HepG2 (cell line): ENCODE data around the gene PMIS2. TPM values are rescaled to one million over a fixed set of nuclear protein-coding genes. Genes with fewer than 3 reads are reported as not detected.

Source experiments
- ATAC-seq: fragments of 200-7000 bp; cut with Tn5 transposase; 3 replicates; pipeline ENCODE4 v1.9.1; 2020; ENCODE audit warnings: mild to moderate bottlenecking, moderate library complexity
- BruUV-seq: library from RNA; stranded (reverse); fragments of 400-500 nt; replicated peaks from 2 replicates; lab custom pipeline; 2021; lab: Mats Ljungman, UMichigan
- CTCF ChIA-PET: fragments of 300-600 bp; formaldehyde crosslinking; extraction: SDS; loops from one replicate; lab custom pipeline; 2021; ENCODE audit warnings: low total read pairs, inconsistent platforms, low intra/inter-chr PET ratio; lab: Yijun Ruan, JAX
- POLR2A ChIA-PET: fragments of 350-600 bp; sonication (Branson Sonifier 250); formaldehyde crosslinking; loops from one replicate; lab custom pipeline; 2020; ENCODE audit warnings: antibody characterized with exemption, inconsistent platforms; lab: Yijun Ruan, JAX
- DNase-seq: peaks from one replicate; pipeline ENCODE4 v3.0.0-alpha.2; 2015; ENCODE audit warnings: low spot score
- FAIRE-seq: peaks from 3 replicates; lab custom pipeline; 2011; peaks lifted over from hg19 to GRCh38; lab: Jason Lieb, UNC
- H2AFZ ChIP-seq: one replicate; pipeline ENCODE4 v1.6.1; 2011; ENCODE audit warnings: low read length, inconsistent platforms
- H3K27ac ChIP-seq: fragments of 300-600 bp; 3 replicates; pipeline ENCODE4 v1.8.0; 2011; ENCODE audit warnings: mixed run types, mild to moderate bottlenecking, mixed read lengths, low read length, inconsistent platforms; ENCODE audit not compliant: insufficient read depth; ENCODE audit errors: extremely low read length
- H3K27me3 ChIP-seq, 2 experiments: fragments of 200-600 bp in 1 of 2; 2 replicates in 1 of 2; 3 replicates in 1 of 2; pipeline versions ENCODE4 v1.6.0 to v1.8.0; 2011; ENCODE audit warnings: low read length in 2 of 2, mild to moderate bottlenecking in 2 of 2, moderate library complexity in 2 of 2, inconsistent platforms in 1 of 2; ENCODE audit not compliant: insufficient read depth in 2 of 2, control insufficient read depth in 1 of 2
- H3K36me3 ChIP-seq, 2 experiments: fragments of 200-600 bp in 1 of 2; replicated peaks in 1 of 2; 2 replicates in 1 of 2; 3 replicates in 1 of 2; pipeline versions ENCODE4 v1.5.1 to v1.8.0; 2011; ENCODE audit warnings: low read length in 2 of 2, inconsistent platforms in 1 of 2; ENCODE audit not compliant: insufficient read depth in 2 of 2, control insufficient read depth in 1 of 2
- H3K4me1 ChIP-seq: 2 replicates; pipeline ENCODE4 v1.5.1; 2012; ENCODE audit warnings: low read length, inconsistent platforms; ENCODE audit not compliant: insufficient read depth
- H3K4me2 ChIP-seq: 2 replicates; pipeline ENCODE4 v1.6.0; 2011; ENCODE audit warnings: low read depth, low read length, inconsistent platforms
- H3K4me3 ChIP-seq, 3 experiments: fragments of 200-600 bp in 1 of 3; sonication (generic), shearing (Covaris generic) in 1 of 3; replicated peaks in 1 of 3; 2 replicates each; pipeline ENCODE4 v1.5.1; 2011 to 2016; ENCODE audit warnings: low read length in 3 of 3, inconsistent platforms in 2 of 3, low read depth in 2 of 3, mild to moderate bottlenecking in 2 of 3, control low read depth in 1 of 3, mixed read lengths in 1 of 3; ENCODE audit not compliant: insufficient read depth in 1 of 3
- H3K79me2 ChIP-seq: one replicate; pipeline ENCODE4 v1.6.1; 2011; ENCODE audit warnings: low read length, inconsistent platforms; ENCODE audit not compliant: insufficient read depth
- H3K9ac ChIP-seq: 2 replicates; pipeline ENCODE4 v1.6.0; 2011; ENCODE audit warnings: mild to moderate bottlenecking, low read depth, low read length, inconsistent platforms; ENCODE audit not compliant: insufficient read depth
- H3K9me3 ChIP-seq: 2 replicates; pipeline ENCODE4 v1.5.1; 2012; ENCODE audit warnings: mild to moderate bottlenecking, low read length
- H4K20me1 ChIP-seq: 2 replicates; pipeline ENCODE4 v1.6.0; 2011; ENCODE audit warnings: inconsistent platforms, mild to moderate bottlenecking, low read length, moderate library complexity; ENCODE audit not compliant: insufficient read depth
- ARID4A ChIP-seq: sonication (generic); formaldehyde crosslinking; IDR thresholded peaks from 2 replicates; pipeline ENCODE4 v1.5.0; 2020; ENCODE audit warnings: mild to moderate bottlenecking, missing genetic modification reagents, borderline replicate concordance
- FLYWCH1 ChIP-seq: sonication (generic); formaldehyde crosslinking; IDR thresholded peaks from 2 replicates; pipeline ENCODE4 v1.8.1; 2023; ENCODE audit warnings: mild to moderate bottlenecking, missing genetic modification reagents
- GABPB1 ChIP-seq: IDR thresholded peaks from 2 replicates; pipeline ENCODE4 v1.6.1; 2016; ENCODE audit warnings: mild to moderate bottlenecking, missing genetic modification reagents, moderate library complexity, missing compliant biosample characterization
- MLX ChIP-seq: IDR thresholded peaks from 2 replicates; pipeline ENCODE4 v1.6.1; 2016
- NAIF1 ChIP-seq: sonication (generic); formaldehyde crosslinking; IDR thresholded peaks from 2 replicates; pipeline ENCODE4 v1.5.0; 2020; ENCODE audit warnings: mild to moderate bottlenecking, missing genetic modification reagents, borderline replicate concordance
- NR2F1 ChIP-seq, 2 experiments: fragments of 450-650 bp in 1 of 2; formaldehyde crosslinking in 1 of 2; IDR thresholded peaks; 2 replicates each; pipeline versions ENCODE4 v1.5.0 to v1.6.1; 2016 to 2020; ENCODE audit warnings: mild to moderate bottlenecking in 1 of 2, missing compliant biosample characterization in 1 of 2, missing genetic modification reagents in 1 of 2, moderate library complexity in 1 of 2
- RARG ChIP-seq: sonication (generic); formaldehyde crosslinking; IDR thresholded peaks from 2 replicates; pipeline ENCODE4 v1.4.0; 2020; ENCODE audit warnings: low read depth, mild to moderate bottlenecking, missing genetic modification reagents
- SNAPC4 ChIP-seq: sonication (generic); formaldehyde crosslinking; IDR thresholded peaks from 2 replicates; pipeline ENCODE4 v1.4.0; 2020; ENCODE audit warnings: mild to moderate bottlenecking, missing genetic modification reagents
- ZNF234 ChIP-seq: sonication (generic); formaldehyde crosslinking; conservative IDR thresholded peaks from 2 replicates; pipeline ENCODE4 v1.5.1; 2020; ENCODE audit warnings: mild to moderate bottlenecking, missing genetic modification reagents
- ZNF441 ChIP-seq: sonication (generic); formaldehyde crosslinking; IDR thresholded peaks from 2 replicates; pipeline ENCODE4 v1.7.0; 2021; ENCODE audit warnings: missing genetic modification reagents, borderline replicate concordance
- ZNF607 ChIP-seq: sonication (generic); formaldehyde crosslinking; IDR thresholded peaks from 2 replicates; pipeline ENCODE4 v1.5.1; 2020; ENCODE audit warnings: missing genetic modification reagents, mild to moderate bottlenecking, borderline replicate concordance
- WGBS: methylation state at CpG from one replicate; pipeline ENCODE4 v1.1.6; 2017; ENCODE audit warnings: low lambda C conversion rate; 5-methylcytosine and 5-hydroxymethylcytosine counted together
- in situ Hi-C: cut with HindIII; loops from 2 replicates; pipeline ENCODE4 v1.10.0; 2017; ENCODE audit warnings: low pct_unique_long_range_greater_than_20kb; ENCODE audit not compliant: extremely low pct_ligation_motif_present
- intact Hi-C: fragments of 100-400 bp; cut with micrococcal nuclease; formaldehyde crosslinking; loops from one replicate; pipeline ENCODE4 v1.10.0; 2022; ENCODE audit not compliant: unreplicated experiment
- polyA plus RNA-seq, 8 experiments: library from polyadenylated mRNA; depleted of rRNA in 3 of 8; stranded (reverse) in 7 of 8; unstranded in 1 of 8; fragments of >200 nt; fragmentation: Illumina TruSeq in 4 of 8; extraction: Trizol in 4 of 8; gene quantifications; 2 replicates each; pipeline versions ENCODE4 v1.2.1 to v1.2.3, GENCODE V29; 2011 to 2016; ENCODE audit warnings: low read depth in 4 of 8, missing spikeins in 1 of 8, mixed read lengths in 1 of 8; ENCODE audit not compliant: insufficient read depth in 1 of 8
- total RNA-seq, 5 experiments: library from RNA; depleted of rRNA; stranded (reverse); fragments of >200 nt; fragmentation: Illumina TruSeq; extraction: Trizol; gene quantifications; 2 replicates each; pipeline ENCODE4 v1.2.3, GENCODE V29; 2016; ENCODE audit warnings: low read depth in 1 of 5

Gene PMIS2
- total and polyA plus RNA-seq, 2 of the 13 experiments (the other 11 are each of a cell fraction or from before 2014, with no cell fraction given): not detected

- no peak for TF ChIP-seq ARID4A (CRISPR knock-in tag)
Observed at GRCh38 chr19:35623327-35624010, 37.5 kb downstream of the PMIS2 start (continued).

- ATAC-seq (no peak), FAIRE-seq (no peak), DNase-seq (no peak)
- H3K79me2 ChIP-seq: peaks cover 10% of the 10 kb centered on the region
- ChIA-PET CTCF (no interaction called here), POLR2A (interaction anchor here (1.0 to 1.6 kb wide), 5 partner anchors 15 to 34 kb away, joined by 3 to 4 read pairs (median 4); partner anchors contain the start of genes COX6B1 and HAUS5)
- H3K27ac ChIP-seq: peak overlapping the region; percentile 90
- TSS peak; percentile 100 for BruUV-seq
- no peaks in the 10 kb centered on the region for H3K9me3 ChIP-seq
- 46% methylated on average over 9 of the region's 9 CpGs for whole genome bisulfite sequencing
- H3K4me2 ChIP-seq: peak overlapping the region; percentile 97
- H3K4me1 ChIP-seq: peaks cover 18% of the 10 kb centered on the region; the same call in 1 of the 2 replicates
- intact Hi-C loops: no loop called here
- H3K9ac ChIP-seq: peak overlapping the region; percentile 85
- no peak overlapping the region for H2AFZ ChIP-seq
- peaks cover 16 to 26% of the 10 kb centered on the region in 2 experiments; a peak in 4 of 5 replicates for H3K36me3 ChIP-seq
- peak overlapping the region; percentile 61 to 88 (median 78) for H3K4me3 ChIP-seq
- no peaks in the 10 kb centered on the region for H4K20me1 ChIP-seq
- H3K27me3 ChIP-seq: no peaks in the 10 kb centered on the region; a peak in 1 of 5 replicates
- in situ Hi-C loops: no loop called here
- TF ChIP-seq GABPB1 (CRISPR knock-in tag) (no peak), FLYWCH1 (CRISPR knock-in tag) (no peak), RARG (CRISPR knock-in tag) (no peak), MLX (no peak), ZNF234 (0 out of 2 replicates have a peak, but pooled peaks have one; percentile 61), ZNF441 (CRISPR knock-in tag) (peak; percentile 29; the same call in 1 of the 2 replicates), NR2F1 (CRISPR knock-in tag; IDR thresholded peaks at IDR 0.05) (0 out of 4 replicates have a peak, but pooled peaks of 1 of the 2 experiments have one; percentile 17), ZNF607 (CRISPR knock-in tag) (0 out of 2 replicates have a peak, but pooled peaks have one; percentile 16), SNAPC4 (CRISPR knock-in tag) (no peak), NAIF1 (CRISPR knock-in tag) (no peak)
Observed at GRCh38 chr19:35628264-35628564, 42.2 kb downstream of the PMIS2 start.
